Central memory CD8-positive, alpha-beta T cell (primary cell): ENCODE measurements around the gene GALNT6.

Experiments
- ATAC-seq: fragments of 150-1000 bp; cut with Tn5 transposase; replicated peaks from 2 replicates; pipeline ENCODE4 v1.10.0; 2022; ENCODE audit warnings: mild to moderate bottlenecking, moderate FRiP score, moderate number of reproducible peaks; ENCODE audit not compliant: poor library complexity, severe bottlenecking; ENCODE audit errors: extremely low read depth
- DNase-seq, 2 donors: peaks; one replicate each; pipeline ENCODE4 v3.0.0; 2021; ENCODE audit warnings: low spot score in 2 of 2
- H3K27ac Mint-ChIP-seq: one replicate; pipeline ENCODE4 v1.8.0; 2022; ENCODE audit warnings: low read depth, mild to moderate bottlenecking, moderate library complexity, mixed read lengths
- H3K27me3 Mint-ChIP-seq: one replicate; pipeline ENCODE4 v1.8.0; 2022; ENCODE audit warnings: mixed read lengths
- H3K36me3 Mint-ChIP-seq: one replicate; pipeline ENCODE4 v1.8.0; 2022; ENCODE audit warnings: mild to moderate bottlenecking, moderate library complexity, mixed read lengths; ENCODE audit not compliant: insufficient read depth
- H3K4me1 Mint-ChIP-seq: one replicate; pipeline ENCODE4 v1.8.0; 2022; ENCODE audit warnings: mixed read lengths
- H3K4me3 Mint-ChIP-seq: one replicate; pipeline ENCODE4 v1.8.0; 2022; ENCODE audit warnings: mild to moderate bottlenecking, moderate library complexity, mixed read lengths
- H3K9me3 Mint-ChIP-seq: one replicate; pipeline ENCODE4 v1.8.0; 2022; ENCODE audit warnings: mixed read lengths

GALNT6 gene

GRCh38 chr12:51388069-51388799 is 3.0 kb downstream of the GALNT6 start:
- Mint-ChIP-seq H3K27me3 (no peaks in the 10 kb centered on the region), H3K27ac (peak overlapping the region; percentile 94), H3K9me3 (no peaks in the 10 kb centered on the region), H3K4me1 (peaks cover 63% of the 10 kb centered on the region), H3K4me3 (no peak overlapping the region), H3K36me3 (peaks cover 9% of the 10 kb centered on the region)
- DNase-seq (no peak), ATAC-seq (no peak)

- Mint-ChIP-seq H3K9me3 (no peaks in the 10 kb centered on the region), H3K27me3 (no peaks in the 10 kb centered on the region), H3K27ac (no peak overlapping the region), H3K4me3 (no peak overlapping the region), H3K36me3 (peaks cover 6% of the 10 kb centered on the region), H3K4me1 (peaks cover 68% of the 10 kb centered on the region)
- ATAC-seq (no peak), DNase-seq (no peak)
Observed at GRCh38 chr12:51386351-51386750, 4.9 kb downstream of the GALNT6 start.

- Mint-ChIP-seq H3K4me3 (no peak overlapping the region), H3K4me1 (peaks cover 40% of the 10 kb centered on the region), H3K9me3 (no peaks in the 10 kb centered on the region), H3K27ac (no peak overlapping the region), H3K27me3 (no peaks in the 10 kb centered on the region), H3K36me3 (peaks cover 10% of the 10 kb centered on the region)
- DNase-seq (no peak), ATAC-seq (no peak)
Observed at GRCh38 chr12:51383269-51383905, 7.8 kb downstream of the GALNT6 start.

GRCh38 chr12:51382173-51382572 is 9.0 kb downstream of the GALNT6 start:
- H3K9me3 Mint-ChIP-seq = no peaks in the 10 kb centered on the region
- DNase-seq (no peak), ATAC-seq (no peak)
- peaks cover 20% of the 10 kb centered on the region for H3K36me3 Mint-ChIP-seq
- no peaks in the 10 kb centered on the region for H3K27me3 Mint-ChIP-seq
- H3K4me1 Mint-ChIP-seq = peaks cover 37% of the 10 kb centered on the region
- H3K4me3 Mint-ChIP-seq = no peak overlapping the region
- no peak overlapping the region for H3K27ac Mint-ChIP-seq

GRCh38 chr12:51381226-51382079 is 9.8 kb downstream of the GALNT6 start:
- no peak overlapping the region for H3K4me3 Mint-ChIP-seq
- no peaks in the 10 kb centered on the region for H3K9me3 Mint-ChIP-seq
- ATAC-seq (no peak), DNase-seq (no peak)
- no peaks in the 10 kb centered on the region for H3K27me3 Mint-ChIP-seq
- no peak overlapping the region for H3K27ac Mint-ChIP-seq
- peaks cover 37% of the 10 kb centered on the region for H3K4me1 Mint-ChIP-seq
- peaks cover 21% of the 10 kb centered on the region for H3K36me3 Mint-ChIP-seq

GRCh38 chr12:51379571-51379970 is 11.6 kb downstream of the GALNT6 start:
- no peaks in the 10 kb centered on the region for H3K9me3 Mint-ChIP-seq
- ATAC-seq = no peak
- H3K4me1 Mint-ChIP-seq = peaks cover 32% of the 10 kb centered on the region
- no peaks in the 10 kb centered on the region for H3K27me3 Mint-ChIP-seq
- DNase-seq = no peak
- peaks cover 26% of the 10 kb centered on the region for H3K36me3 Mint-ChIP-seq
- H3K4me3 Mint-ChIP-seq = no peak overlapping the region
- no peak overlapping the region for H3K27ac Mint-ChIP-seq

GRCh38 chr12:51378749-51379148 is 12.5 kb downstream of the GALNT6 start:
- Mint-ChIP-seq H3K27me3 (no peaks in the 10 kb centered on the region), H3K36me3 (peaks cover 24% of the 10 kb centered on the region), H3K27ac (no peak overlapping the region), H3K9me3 (no peaks in the 10 kb centered on the region), H3K4me1 (peaks cover 27% of the 10 kb centered on the region), H3K4me3 (no peak overlapping the region)
- no peak for ATAC-seq
- no peak for DNase-seq

- Mint-ChIP-seq H3K4me3 (no peak overlapping the region), H3K9me3 (no peaks in the 10 kb centered on the region), H3K27me3 (no peaks in the 10 kb centered on the region), H3K4me1 (peaks cover 17% of the 10 kb centered on the region), H3K36me3 (peaks cover 24% of the 10 kb centered on the region), H3K27ac (peak overlapping the region; percentile 5)
- ATAC-seq (no peak), DNase-seq (no peak)
Observed at GRCh38 chr12:51377099-51377984, 13.9 kb downstream of the GALNT6 start.

GRCh38 chr12:51374856-51375255 is 16.4 kb downstream of the GALNT6 start:
- Mint-ChIP-seq H3K27ac (peak overlapping the region; percentile 33), H3K27me3 (no peaks in the 10 kb centered on the region), H3K36me3 (peaks cover 29% of the 10 kb centered on the region), H3K4me1 (peaks cover 23% of the 10 kb centered on the region), H3K4me3 (no peak overlapping the region), H3K9me3 (no peaks in the 10 kb centered on the region)
- no peak for ATAC-seq
- DNase-seq = no peak

GRCh38 chr12:51374361-51374760 is 16.8 kb downstream of the GALNT6 start:
- H3K27ac Mint-ChIP-seq = no peak overlapping the region
- peaks cover 28% of the 10 kb centered on the region for H3K4me1 Mint-ChIP-seq
- H3K27me3 Mint-ChIP-seq = no peaks in the 10 kb centered on the region
- H3K4me3 Mint-ChIP-seq = no peak overlapping the region
- ATAC-seq = no peak
- H3K36me3 Mint-ChIP-seq = peaks cover 30% of the 10 kb centered on the region
- no peaks in the 10 kb centered on the region for H3K9me3 Mint-ChIP-seq
- DNase-seq = no peak

- peaks cover 38% of the 10 kb centered on the region for H3K4me1 Mint-ChIP-seq
- DNase-seq (no peak), ATAC-seq (no peak)
- no peak overlapping the region for H3K4me3 Mint-ChIP-seq
- H3K36me3 Mint-ChIP-seq = peaks cover 31% of the 10 kb centered on the region
- no peaks in the 10 kb centered on the region for H3K27me3 Mint-ChIP-seq
- no peaks in the 10 kb centered on the region for H3K9me3 Mint-ChIP-seq
- H3K27ac Mint-ChIP-seq = no peak overlapping the region
Observed at GRCh38 chr12:51373187-51373586, 18.0 kb downstream of the GALNT6 start.

GRCh38 chr12:51372021-51372420 is 19.2 kb downstream of the GALNT6 start:
- Mint-ChIP-seq H3K9me3 (no peaks in the 10 kb centered on the region), H3K4me1 (peaks cover 29% of the 10 kb centered on the region)

More at GRCh38 chr12:51372021-51372420, 19.2 kb downstream of the GALNT6 start:
- ATAC-seq (no peak), DNase-seq (no peak)
- Mint-ChIP-seq H3K27ac (no peak overlapping the region), H3K4me3 (no peak overlapping the region), H3K36me3 (peaks cover 22% of the 10 kb centered on the region), H3K27me3 (no peaks in the 10 kb centered on the region)
